Esophagus muscularis mucosa (tissue), 4 donors: ENCODE results near the gene IFT81.
"Not testable (repeated sequence)": the region's sequence is repeated elsewhere in the genome, so short reads cannot be mapped to it uniquely, and the experiment has no call there.

Experiments used
- CTCF ChIP-seq, 3 experiments: fragments of 200-600 bp in 2 of 3; fragments of 450-650 bp in 1 of 3; sonication (generic) in 2 of 3; IDR thresholded peaks; one replicate each; pipeline ENCODE4 v1.5.1; 2017 to 2019; ENCODE audit warnings: antibody characterized with exemption in 3 of 3, mild to moderate bottlenecking in 2 of 3, moderate library complexity in 1 of 3
- EP300 ChIP-seq: sonication (generic); formaldehyde crosslinking; IDR thresholded peaks from one replicate; pipeline ENCODE4 v1.6.1; 2017; ENCODE audit warnings: antibody characterized with exemption
- POLR2A ChIP-seq: fragments of 450-650 bp; IDR thresholded peaks from one replicate; pipeline ENCODE4 v1.6.1; 2017; ENCODE audit warnings: antibody characterized with exemption, moderate library complexity, mild to moderate bottlenecking, low read depth
- POLR2AphosphoS5 ChIP-seq, 2 donors: sonication (generic); formaldehyde crosslinking; IDR thresholded peaks; one replicate each; pipeline ENCODE4 v1.6.1; 2017; ENCODE audit warnings: antibody characterized with exemption in 2 of 2

- not testable (repeated sequence) for TF ChIP-seq CTCF (IDR thresholded peaks at IDR 0.05); POLR2A; POLR2AphosphoS5 (IDR thresholded peaks at IDR 0.05); EP300
Observed at GRCh38 chr12:110228348-110228747, 104.2 kb downstream of the IFT81 start.
